Ectodermal cell (in vitro differentiated cells): ENCODE results near the gene WRNIP1.

Experiments
- H3K27ac ChIP-seq: 2 replicates; pipeline ENCODE4 v1.7.0; 2013; ENCODE audit warnings: mild to moderate bottlenecking, low read depth, low read length; ENCODE audit not compliant: insufficient read depth, poor library complexity, severe bottlenecking
- H3K27me3 ChIP-seq: 2 replicates; pipeline ENCODE4 v1.7.0; 2013; ENCODE audit warnings: mild to moderate bottlenecking, low read length; ENCODE audit not compliant: insufficient read depth, control insufficient read depth, poor library complexity, severe bottlenecking
- H3K36me3 ChIP-seq: one replicate; pipeline ENCODE4 v1.7.0; 2013; ENCODE audit warnings: low read length; ENCODE audit not compliant: control insufficient read depth, insufficient read depth
- H3K4me1 ChIP-seq: one replicate; pipeline ENCODE4 v1.7.0; 2013; ENCODE audit warnings: low read length; ENCODE audit not compliant: control insufficient read depth, insufficient read depth
- H3K4me3 ChIP-seq: 2 replicates; pipeline ENCODE4 v1.7.0; 2013; ENCODE audit warnings: low read depth, low read length, control low read depth; ENCODE audit not compliant: insufficient read depth
- H3K9me3 ChIP-seq: 2 replicates; pipeline ENCODE4 v1.7.0; 2013; ENCODE audit warnings: mild to moderate bottlenecking, low read length, moderate library complexity; ENCODE audit not compliant: control insufficient read depth
- WGBS, 2 experiments: methylation state at CpG; one replicate each; pipeline ENCODE4 v1.1.7; 2013; ENCODE audit warnings: missing lambda C conversion rate in 2 of 2; 5-methylcytosine and 5-hydroxymethylcytosine counted together

WRNIP1 gene

DNA sequence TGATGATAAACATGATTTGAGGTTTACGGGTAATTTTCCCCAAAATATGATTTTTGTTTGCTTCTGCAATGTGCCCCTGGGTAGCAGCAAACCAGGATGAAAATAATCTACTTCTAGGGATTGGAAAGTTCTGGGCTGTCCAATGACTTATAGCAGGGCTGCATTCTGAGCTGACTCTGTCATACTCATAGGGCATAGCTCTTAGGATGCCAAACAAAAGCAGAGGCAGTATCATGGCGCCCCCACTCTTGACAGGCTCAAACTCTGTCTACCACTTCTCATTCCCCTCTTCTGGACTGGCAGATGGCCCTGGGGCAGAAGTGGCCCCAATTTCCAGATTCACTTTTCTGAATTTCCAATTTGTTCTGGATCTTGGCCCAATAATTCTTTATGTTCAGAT, 66.2 kb downstream of the WRNIP1 start:
- no peak overlapping the region for H3K4me3 ChIP-seq
- H3K27me3 ChIP-seq = no peaks in the 10 kb centered on the region
- H3K4me1 ChIP-seq = no peaks in the 10 kb centered on the region
- H3K27ac ChIP-seq = no peak overlapping the region
- WGBS, 2 experiments = 87 to 88% methylated on average over 2 of the region's 2 CpGs
- no peaks in the 10 kb centered on the region for H3K36me3 ChIP-seq
- H3K9me3 ChIP-seq = no peaks in the 10 kb centered on the region

DNA sequence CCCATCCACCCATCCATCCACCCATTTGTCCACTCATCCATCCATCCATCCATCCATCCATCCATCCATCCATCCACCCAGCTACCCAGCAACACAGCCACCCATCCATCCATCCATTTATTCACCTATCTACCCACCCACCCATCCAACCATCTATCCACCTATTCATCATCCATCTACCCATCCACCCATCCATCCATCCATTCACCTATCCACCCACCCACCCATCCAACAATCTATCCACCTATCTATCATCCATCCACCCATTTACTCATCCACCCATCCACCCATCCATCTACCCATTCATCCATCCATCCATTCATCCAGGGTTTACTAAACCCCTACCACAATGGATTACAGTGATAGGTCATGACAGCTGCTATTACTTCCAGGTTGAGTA, 69.1 kb downstream of the WRNIP1 start:
- no peak overlapping the region for H3K27ac ChIP-seq
- no peaks in the 10 kb centered on the region for H3K27me3 ChIP-seq
- H3K36me3 ChIP-seq = no peaks in the 10 kb centered on the region
- H3K4me1 ChIP-seq = no peaks in the 10 kb centered on the region
- no peak overlapping the region for H3K4me3 ChIP-seq
- no peaks in the 10 kb centered on the region for H3K9me3 ChIP-seq
